ENCODE measurements around the gene PP2D1. TPM values are rescaled to one million over a fixed set of nuclear protein-coding genes. Genes with fewer than 3 reads are reported as not detected.
"Not testable (repeated sequence)": the region's sequence is repeated elsewhere in the genome, so short reads cannot be mapped to it uniquely, and the experiment has no call there.

Gene PP2D1
- total RNA-seq, 2 experiments from 2014 or later = not detected

DNA sequence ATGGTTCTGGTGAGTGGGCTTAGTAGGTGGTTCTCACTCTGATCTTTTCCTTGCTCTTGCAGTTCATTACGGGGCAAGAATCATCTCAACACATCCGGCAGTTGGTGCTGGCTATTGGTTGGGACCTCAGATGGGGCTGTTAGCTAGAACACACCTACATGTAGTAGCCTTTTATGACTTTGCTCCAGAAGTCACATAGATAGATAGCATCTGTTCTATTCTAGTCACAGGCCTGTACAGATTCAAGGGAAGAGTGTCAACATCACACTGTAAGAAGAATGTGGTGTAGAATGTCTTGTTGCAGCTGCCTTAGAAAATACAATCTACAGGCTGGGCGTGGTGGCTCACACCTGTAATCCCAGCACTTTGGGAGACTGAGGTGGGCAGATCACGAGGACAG, 50.1 kb downstream of the PP2D1 start:
- TF ChIP-seq, protein P1, sequence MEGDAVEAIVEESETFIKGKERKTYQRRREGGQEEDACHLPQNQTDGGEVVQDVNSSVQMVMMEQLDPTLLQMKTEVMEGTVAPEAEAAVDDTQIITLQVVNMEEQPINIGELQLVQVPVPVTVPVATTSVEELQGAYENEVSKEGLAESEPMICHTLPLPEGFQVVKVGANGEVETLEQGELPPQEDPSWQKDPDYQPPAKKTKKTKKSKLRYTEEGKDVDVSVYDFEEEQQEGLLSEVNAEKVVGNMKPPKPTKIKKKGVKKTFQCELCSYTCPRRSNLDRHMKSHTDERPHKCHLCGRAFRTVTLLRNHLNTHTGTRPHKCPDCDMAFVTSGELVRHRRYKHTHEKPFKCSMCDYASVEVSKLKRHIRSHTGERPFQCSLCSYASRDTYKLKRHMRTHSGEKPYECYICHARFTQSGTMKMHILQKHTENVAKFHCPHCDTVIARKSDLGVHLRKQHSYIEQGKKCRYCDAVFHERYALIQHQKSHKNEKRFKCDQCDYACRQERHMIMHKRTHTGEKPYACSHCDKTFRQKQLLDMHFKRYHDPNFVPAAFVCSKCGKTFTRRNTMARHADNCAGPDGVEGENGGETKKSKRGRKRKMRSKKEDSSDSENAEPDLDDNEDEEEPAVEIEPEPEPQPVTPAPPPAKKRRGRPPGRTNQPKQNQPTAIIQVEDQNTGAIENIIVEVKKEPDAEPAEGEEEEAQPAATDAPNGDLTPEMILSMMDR (IDR thresholded peaks at IDR 0.05) = no peak
- Mint-ChIP-seq H3K9me3 (no peaks in the 10 kb centered on the region), H3K27ac (no peak overlapping the region), H3K36me3 (ENCODE audit: low read depth) (peaks cover 41% of the 10 kb centered on the region), H3K4me1 (ENCODE audit: low read depth) (peaks cover 55% of the 10 kb centered on the region), H3K4me3 (no peak overlapping the region), H3K27me3 (no peaks in the 10 kb centered on the region)
- ChIA-PET POLR2A (interaction anchor here (0.6 kb wide), 1 partner anchor 68 kb away, joined by 3 read pairs; no protein-coding TSS in a partner anchor), CTCF (no interaction called here)
- ATAC-seq = no peak
- intact Hi-C loops (cut with micrococcal nuclease) = no loop called here
- DNase-seq = no peak

DNA sequence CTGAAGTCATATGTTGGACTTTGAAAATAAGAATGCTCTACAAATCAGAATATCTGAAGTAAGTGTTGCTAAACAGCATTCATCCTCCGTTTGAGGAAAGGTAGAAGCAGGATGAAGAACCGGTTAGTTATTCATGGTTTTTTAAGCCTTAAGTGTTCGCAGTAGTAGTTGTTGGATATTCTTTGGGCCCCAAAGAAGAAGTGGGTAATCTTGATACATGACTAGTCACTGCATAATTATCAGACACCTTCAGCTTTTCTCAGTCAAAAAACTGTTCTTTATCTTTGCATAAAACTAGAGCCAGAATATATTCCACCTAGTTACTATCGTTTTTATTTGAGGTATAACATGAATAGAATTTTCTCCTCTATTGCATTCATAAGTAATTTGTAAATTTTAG, 51.4 kb downstream of the PP2D1 start:
- Mint-ChIP-seq H3K9me3 (no peaks in the 10 kb centered on the region), H3K27me3 (no peaks in the 10 kb centered on the region), H3K4me1 (ENCODE audit: low read depth) (peaks cover 51% of the 10 kb centered on the region), H3K27ac (no peak overlapping the region), H3K36me3 (ENCODE audit: low read depth) (peaks cover 41% of the 10 kb centered on the region), H3K4me3 (no peak overlapping the region)
- intact Hi-C loops (cut with micrococcal nuclease) = no loop called here
- ChIA-PET POLR2A (interaction anchor here (0.6 kb wide), 1 partner anchor 158 kb away, joined by 3 read pairs; no protein-coding TSS in a partner anchor), CTCF (no interaction called here)
- TF ChIP-seq, protein P1 (IDR thresholded peaks at IDR 0.05) = no peak
- no peak for ATAC-seq
- no peak for DNase-seq

DNA sequence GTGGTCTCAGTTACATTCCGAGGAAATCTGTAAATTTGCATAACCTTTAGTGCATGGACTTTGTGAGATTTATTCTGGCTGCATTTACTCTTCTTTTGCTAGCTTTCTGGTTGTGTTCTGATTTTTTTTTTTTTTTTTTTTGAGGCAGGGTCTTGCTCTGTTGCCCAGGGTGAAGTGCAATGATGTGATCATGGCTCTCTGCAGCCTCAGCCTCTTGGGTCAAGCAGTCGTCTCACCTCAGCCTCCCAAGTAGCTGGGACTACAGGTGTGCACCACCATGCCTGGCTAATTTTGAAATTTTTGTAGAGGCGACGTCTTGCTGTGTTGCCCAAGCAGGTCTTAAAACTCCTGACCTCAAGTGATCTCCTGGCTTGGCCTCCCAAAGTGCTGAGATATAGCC, 52.6 kb downstream of the PP2D1 start:
- DNase-seq = no peak
- no peak overlapping the region for H3K4me3 Mint-ChIP-seq
- intact Hi-C loops (cut with micrococcal nuclease) = no loop called here
- TF ChIP-seq, protein P1 (IDR thresholded peaks at IDR 0.05) = no peak
- H3K27me3 Mint-ChIP-seq = no peaks in the 10 kb centered on the region
- H3K27ac Mint-ChIP-seq = no peak overlapping the region
- CTCF ChIA-PET = no interaction called here
- no peaks in the 10 kb centered on the region for H3K9me3 Mint-ChIP-seq
- peaks cover 49% of the 10 kb centered on the region for H3K36me3 Mint-ChIP-seq (ENCODE audit: low read depth)
- ATAC-seq = no peak
- POLR2A ChIA-PET = no interaction called here
- H3K4me1 Mint-ChIP-seq (ENCODE audit: low read depth) = peaks cover 55% of the 10 kb centered on the region

GRCh38 chr3:19957354-19957753, 54.7 kb downstream of the PP2D1 start:
- H3K27ac Mint-ChIP-seq; POLR2A ChIA-PET; ATAC-seq; intact Hi-C loops (cut with micrococcal nuclease); H3K27me3 Mint-ChIP-seq; DNase-seq; H3K9me3 Mint-ChIP-seq; H3K4me3 Mint-ChIP-seq; CTCF ChIA-PET: not testable (repeated sequence)
- Mint-ChIP-seq H3K36me3 (ENCODE audit: low read depth) (peaks cover 50% of the 10 kb centered on the region), H3K4me1 (ENCODE audit: low read depth) (peaks cover 52% of the 10 kb centered on the region)

GRCh38 chr3:19954676-19955075, 57.4 kb downstream of the PP2D1 start:
- H3K4me3 Mint-ChIP-seq = no peak overlapping the region
- CTCF ChIA-PET = interaction anchor here (1.1 kb wide), 1 partner anchor 21 kb away, joined by 4 read pairs; no protein-coding TSS in a partner anchor
- DNase-seq (no peak), ATAC-seq (no peak)
- H3K4me1 Mint-ChIP-seq (ENCODE audit: low read depth) = peaks cover 49% of the 10 kb centered on the region
- TF ChIP-seq, protein P1 (IDR thresholded peaks at IDR 0.05) = no peak
- H3K36me3 Mint-ChIP-seq (ENCODE audit: low read depth) = peaks cover 44% of the 10 kb centered on the region
- no peak overlapping the region for H3K27ac Mint-ChIP-seq
- intact Hi-C loops (cut with micrococcal nuclease) = no loop called here
- H3K9me3 Mint-ChIP-seq = no peaks in the 10 kb centered on the region
- POLR2A ChIA-PET = no interaction called here
- no peaks in the 10 kb centered on the region for H3K27me3 Mint-ChIP-seq

- intact Hi-C loops (cut with micrococcal nuclease) = no loop called here
- Mint-ChIP-seq H3K9me3 (no peaks in the 10 kb centered on the region), H3K4me1 (ENCODE audit: low read depth) (peaks cover 48% of the 10 kb centered on the region), H3K36me3 (ENCODE audit: low read depth) (peaks cover 32% of the 10 kb centered on the region), H3K27ac (no peak overlapping the region), H3K4me3 (no peak overlapping the region), H3K27me3 (no peaks in the 10 kb centered on the region)
- ChIA-PET POLR2A (interaction anchor here (0.9 kb wide), 1 partner anchor 40 kb away, joined by 3 read pairs; no protein-coding TSS in a partner anchor), CTCF (no interaction called here)
- TF ChIP-seq, protein P1 (IDR thresholded peaks at IDR 0.05) = no peak
- DNase-seq (no peak), ATAC-seq (no peak)
Observed at GRCh38 chr3:19950316-19950715, 61.7 kb downstream of the PP2D1 start.

All from activated CD8-positive, alpha-beta T cell treated with anti-CD3 and anti-CD28 coated beads for 36 hours (primary cell).